Activated naive CD4-positive, alpha-beta T cell treated with Interleukin-2 at 50 U/mL for 16 hours (primary cell): ENCODE results near the gene ARHGEF26.

Source experiments
- DNase-seq: peaks from one replicate; pipeline ENCODE4 v3.0.0-alpha.2; 2020

ARHGEF26 gene

GRCh38 chr3:154161806-154162205, 40.6 kb downstream of the ARHGEF26 start:
- no peak for DNase-seq

GRCh38 chr3:154164387-154164786, 43.2 kb downstream of the ARHGEF26 start:
- no peak for DNase-seq

GRCh38 chr3:154168998-154169795, 48.0 kb downstream of the ARHGEF26 start:
- no peak for DNase-seq

- DNase-seq: no peak
Measured at GRCh38 chr3:154169796-154170110, 48.6 kb downstream of the ARHGEF26 start.

GRCh38 chr3:154170300-154170699, 49.1 kb downstream of the ARHGEF26 start:
- DNase-seq: no peak

GRCh38 chr3:154175041-154175440, 53.9 kb downstream of the ARHGEF26 start:
- DNase-seq: no peak

GRCh38 chr3:154176036-154176435, 54.8 kb downstream of the ARHGEF26 start:
- DNase-seq: no peak

GRCh38 chr3:154177406-154177805, 56.2 kb downstream of the ARHGEF26 start:
- DNase-seq: no peak

- no peak for DNase-seq
Measured at GRCh38 chr3:154178172-154178571, 57.0 kb downstream of the ARHGEF26 start.

- no peak for DNase-seq
Measured at GRCh38 chr3:154180836-154181691, 59.9 kb downstream of the ARHGEF26 start.

GRCh38 chr3:154182322-154182922, 61.2 kb downstream of the ARHGEF26 start:
- no peak for DNase-seq

- DNase-seq: no peak
Measured at GRCh38 chr3:154182975-154183374, 61.8 kb downstream of the ARHGEF26 start.

GRCh38 chr3:154184582-154184981, 63.4 kb downstream of the ARHGEF26 start:
- no peak for DNase-seq

- DNase-seq: no peak
Measured at GRCh38 chr3:154188437-154188836, 67.2 kb downstream of the ARHGEF26 start.

GRCh38 chr3:154188846-154189245, 67.7 kb downstream of the ARHGEF26 start:
- DNase-seq: no peak

GRCh38 chr3:154191520-154191919, 70.3 kb downstream of the ARHGEF26 start:
- DNase-seq: no peak

- DNase-seq: no peak
Measured at GRCh38 chr3:154192225-154192624, 71.0 kb downstream of the ARHGEF26 start.

- no peak for DNase-seq
Measured at GRCh38 chr3:154193000-154193615, 71.9 kb downstream of the ARHGEF26 start.

- no peak for DNase-seq
Measured at GRCh38 chr3:154194877-154195276, 73.7 kb downstream of the ARHGEF26 start.

GRCh38 chr3:154195620-154196356, 74.6 kb downstream of the ARHGEF26 start:
- DNase-seq: no peak

- DNase-seq: no peak
Measured at GRCh38 chr3:154197751-154198150, 76.6 kb downstream of the ARHGEF26 start.

GRCh38 chr3:154209499-154209898, 88.3 kb downstream of the ARHGEF26 start:
- no peak for DNase-seq

- DNase-seq: no peak
Measured at GRCh38 chr3:154210986-154211385, 89.8 kb downstream of the ARHGEF26 start.
